Breast epithelium (tissue), 3 donors: Measurements from ENCODE around the gene PPT2.

Experiments
- POLR2AphosphoS5 ChIP-seq, 3 donors: sonication (generic); formaldehyde crosslinking; IDR thresholded peaks; one replicate each; pipeline ENCODE4 v1.6.1; 2017; ENCODE audit warnings: antibody characterized with exemption in 3 of 3
- TF ChIP-seq, protein P1 (sequence below), 3 donors: fragments of 450-650 bp; IDR thresholded peaks; one replicate each; pipeline ENCODE4 v1.5.1; 2016 to 2017; ENCODE audit warnings: antibody characterized with exemption in 3 of 3, mild to moderate bottlenecking in 3 of 3, moderate library complexity in 3 of 3

DNA sequence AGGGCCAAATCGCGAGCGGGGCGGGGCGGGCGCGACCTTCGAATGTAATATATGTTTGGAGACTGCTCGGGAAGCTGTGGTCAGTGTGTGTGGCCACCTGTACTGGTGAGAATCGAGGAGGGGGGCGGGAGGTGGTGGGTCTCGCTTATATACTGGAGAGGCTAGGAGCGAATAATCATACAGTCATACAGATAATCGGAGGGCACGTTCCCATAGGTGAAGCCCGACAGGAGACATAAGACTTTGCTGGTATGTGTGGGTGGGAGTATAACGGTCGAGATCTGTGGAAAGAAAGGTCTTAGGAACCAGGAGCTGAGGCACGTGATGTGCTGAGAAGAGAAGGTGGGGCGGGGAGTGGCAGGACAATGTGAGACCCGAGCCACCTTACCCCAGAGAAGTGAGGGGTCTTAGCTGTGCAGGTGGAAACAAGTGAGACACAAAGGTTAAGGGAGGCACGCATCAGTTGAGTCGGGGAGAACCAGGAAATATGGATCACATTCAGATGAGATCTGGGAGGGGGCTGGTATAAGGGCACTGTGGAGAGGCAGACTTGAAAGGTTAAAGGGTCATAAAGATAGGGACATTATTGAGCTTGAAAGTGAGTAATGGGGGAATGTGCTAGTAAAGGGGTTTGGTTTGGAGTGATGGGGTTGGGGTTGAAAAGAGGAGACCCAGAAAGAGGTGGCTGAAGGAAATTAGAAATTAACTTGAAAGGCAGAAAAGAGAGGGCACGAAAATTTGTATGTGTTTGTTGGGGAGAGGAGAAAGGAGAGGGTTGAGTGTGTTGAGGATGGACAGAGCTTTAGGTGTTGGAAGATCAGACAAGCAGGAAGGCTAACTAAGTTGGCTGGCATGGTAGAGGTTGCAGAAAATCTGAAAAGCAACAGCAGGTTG, 24.9 kb downstream of the PPT2 start:
- TF ChIP-seq, protein P1, sequence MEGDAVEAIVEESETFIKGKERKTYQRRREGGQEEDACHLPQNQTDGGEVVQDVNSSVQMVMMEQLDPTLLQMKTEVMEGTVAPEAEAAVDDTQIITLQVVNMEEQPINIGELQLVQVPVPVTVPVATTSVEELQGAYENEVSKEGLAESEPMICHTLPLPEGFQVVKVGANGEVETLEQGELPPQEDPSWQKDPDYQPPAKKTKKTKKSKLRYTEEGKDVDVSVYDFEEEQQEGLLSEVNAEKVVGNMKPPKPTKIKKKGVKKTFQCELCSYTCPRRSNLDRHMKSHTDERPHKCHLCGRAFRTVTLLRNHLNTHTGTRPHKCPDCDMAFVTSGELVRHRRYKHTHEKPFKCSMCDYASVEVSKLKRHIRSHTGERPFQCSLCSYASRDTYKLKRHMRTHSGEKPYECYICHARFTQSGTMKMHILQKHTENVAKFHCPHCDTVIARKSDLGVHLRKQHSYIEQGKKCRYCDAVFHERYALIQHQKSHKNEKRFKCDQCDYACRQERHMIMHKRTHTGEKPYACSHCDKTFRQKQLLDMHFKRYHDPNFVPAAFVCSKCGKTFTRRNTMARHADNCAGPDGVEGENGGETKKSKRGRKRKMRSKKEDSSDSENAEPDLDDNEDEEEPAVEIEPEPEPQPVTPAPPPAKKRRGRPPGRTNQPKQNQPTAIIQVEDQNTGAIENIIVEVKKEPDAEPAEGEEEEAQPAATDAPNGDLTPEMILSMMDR (IDR thresholded peaks at IDR 0.05) = no peak
- TF ChIP-seq POLR2AphosphoS5 (IDR thresholded peaks at IDR 0.05) = no peak
